Ovary (tissue), 9 donors: Measurements from ENCODE around the gene CYP19A1. TPM values are rescaled to one million over a fixed set of nuclear protein-coding genes. Genes with fewer than 3 reads are reported as not detected.

Experiments
- DNase-seq, 5 donors: peaks; one replicate each; pipeline ENCODE4 v3.0.0-alpha.2; 2019 to 2020
- H3K27ac ChIP-seq, 2 donors: fragments of 200-600 bp; one replicate each; pipeline versions ENCODE4 v1.5.1 to v1.8.0; 2019 to 2022
- H3K27me3 ChIP-seq: fragments of 200-600 bp; one replicate; pipeline ENCODE4 v1.8.0; 2022
- H3K36me3 ChIP-seq: fragments of 200-600 bp; sonication (generic); one replicate; pipeline ENCODE4 v1.5.1; 2019
- H3K4me1 ChIP-seq: one replicate; pipeline ENCODE4 v1.8.1; 2013; ENCODE audit warnings: mild to moderate bottlenecking, moderate library complexity; ENCODE audit not compliant: insufficient read depth
- H3K4me3 ChIP-seq: fragments of 200-600 bp; sonication (generic); one replicate; pipeline ENCODE4 v1.5.1; 2017
- H3K9me3 ChIP-seq, 2 donors: fragments of 200-600 bp in 1 of 2; sonication (generic) in 1 of 2; one replicate each; pipeline versions ENCODE4 v1.5.1 to v1.8.1; 2013 to 2019; ENCODE audit warnings: mild to moderate bottlenecking in 1 of 2, moderate library complexity in 1 of 2
- CTCF ChIP-seq, 3 donors: fragments of 450-650 bp in 2 of 3; fragments of 200-600 bp in 1 of 3; IDR thresholded peaks; one replicate each; pipeline versions ENCODE4 v1.5.1 to v1.8.0; 2016 to 2022; ENCODE audit warnings: antibody characterized with exemption in 3 of 3, mild to moderate bottlenecking in 1 of 3
- EP300 ChIP-seq: sonication (generic); formaldehyde crosslinking; IDR thresholded peaks from one replicate; pipeline ENCODE4 v1.6.1; 2017; ENCODE audit warnings: antibody characterized with exemption
- POLR2A ChIP-seq: fragments of 450-650 bp; IDR thresholded peaks from one replicate; pipeline ENCODE4 v1.6.1; 2017; ENCODE audit warnings: antibody characterized with exemption, mild to moderate bottlenecking, moderate library complexity
- WGBS, 3 donors: extraction: QIAGEN DNeasy Blood & Tissue Kit in 1 of 3; methylation state at CpG; one replicate each; pipeline versions ENCODE4 v1.1.5 to v1.1.7; 2013 to 2017; 5-methylcytosine and 5-hydroxymethylcytosine counted together
- intact Hi-C, 4 donors: fragments of 100-400 bp; cut with DNase I; formaldehyde crosslinking; loops; one replicate each; pipeline versions ENCODE4 v1.11.0 to v1.15.1; 2022 to 2023
- polyA plus RNA-seq, 2 donors: library from polyadenylated mRNA; stranded (reverse); fragments of 200-250 nt in 1 of 2; fragments of 350-450 nt in 1 of 2; fragmentation: Illumina TruSeq in 1 of 2; extraction: RNeasy Lipid Tissue Mini Kit (QIAGEN cat#74804) in 1 of 2; gene quantifications; one replicate each; pipeline ENCODE4 v1.2.3, GENCODE V29; 2013 to 2014
- total RNA-seq, 7 donors: library from RNA; depleted of rRNA in 2 of 7; stranded (reverse); fragments of >200 nt in 2 of 7; fragmentation: NEBNext Ultra II Directional in 3 of 7; extraction: Animal tissue kit (Norgen Biotek cat#: 25700) in 3 of 7; gene quantifications; one replicate each; pipeline versions ENCODE4 v1.1.0 to v1.2.4, GENCODE V29; 2016 to 2023
- donor health status: DM: no; HTN: no; CAD: no; lungs with moderate emphysema.
- donor health status: DM: no; HTN: no; CAD: no.
- donor health status: Bipolar disorder and iron deficiency.
- donor health status: DM: yes; HTN: yes; CAD: no.
- donor health status: DM: no; HTN: no; CAD: no.
- donor health status: DM: yes; HTN: yes; CAD: no.

The CYP19A1 gene
- total and polyA plus RNA-seq, 9 donors = 0.81 to 1,570 (median 1.4) TPM

- no peaks in the 10 kb centered on the region for H3K4me1 ChIP-seq
- no peak overlapping the region for H3K4me3 ChIP-seq
- H3K27me3 ChIP-seq = no peaks in the 10 kb centered on the region
- DNase-seq = no peak
- intact Hi-C loops = no loop called here
- no peak overlapping the region for H3K27ac ChIP-seq
- no peaks in the 10 kb centered on the region for H3K36me3 ChIP-seq
- no peaks in the 10 kb centered on the region for H3K9me3 ChIP-seq
- TF ChIP-seq CTCF (IDR thresholded peaks at IDR 0.05) (no peak), POLR2A (no peak), EP300 (no peak)
These were observed 114.0 kb downstream of the CYP19A1 start for GRCh38 chr15:51224428-51224827.

GRCh38 chr15:51223771-51224229, 114.6 kb downstream of the CYP19A1 start:
- Histone ChIP-seq H3K27ac (no peak overlapping the region), H3K4me1 (no peaks in the 10 kb centered on the region), H3K36me3 (no peaks in the 10 kb centered on the region), H3K27me3 (no peaks in the 10 kb centered on the region), H3K9me3 (no peaks in the 10 kb centered on the region), H3K4me3 (no peak overlapping the region)
- no peak for DNase-seq
- intact Hi-C loops = no loop called here
- WGBS, 3 donors = 82 to 84% (median 82%) methylated on average over 3 of the region's 3 CpGs
- TF ChIP-seq POLR2A = no peak

- TF ChIP-seq POLR2A (no peak), CTCF (IDR thresholded peaks at IDR 0.05) (no peak), EP300 (no peak)
These were observed 120.0 kb downstream of the CYP19A1 start for GRCh38 chr15:51218299-51218938.

GRCh38 chr15:51212909-51213308, 125.5 kb downstream of the CYP19A1 start:
- Histone ChIP-seq H3K36me3 (no peaks in the 10 kb centered on the region), H3K9me3 (no peaks in the 10 kb centered on the region), H3K4me1 (no peaks in the 10 kb centered on the region), H3K27me3 (no peaks in the 10 kb centered on the region), H3K4me3 (no peak overlapping the region), H3K27ac (no peak overlapping the region)
- intact Hi-C loops = no loop called here
- no peak for DNase-seq
- WGBS, 3 donors = 82 to 85% (median 85%) methylated on average over 2 of the region's 2 CpGs
- TF ChIP-seq EP300 (no peak), CTCF (IDR thresholded peaks at IDR 0.05) (no peak), POLR2A (no peak)

More at GRCh38 chr15:51218299-51218938, 120.0 kb downstream of the CYP19A1 start:
- Histone ChIP-seq H3K36me3 (no peaks in the 10 kb centered on the region), H3K27ac (no peak overlapping the region), H3K4me3 (no peak overlapping the region), H3K9me3 (no peaks in the 10 kb centered on the region), H3K27me3 (no peaks in the 10 kb centered on the region), H3K4me1 (no peaks in the 10 kb centered on the region)
- DNase-seq = no peak
- intact Hi-C loops = no loop called here
- WGBS, 3 donors = 26 to 32% (median 32%) methylated on average over 3 of the region's 3 CpGs

- H3K9me3 ChIP-seq = no peaks in the 10 kb centered on the region
- 83 to 90% (median 85%) methylated on average over 5 of the region's 5 CpGs for WGBS, 3 donors
- no peak overlapping the region for H3K4me3 ChIP-seq
- no peaks in the 10 kb centered on the region for H3K36me3 ChIP-seq
- no peaks in the 10 kb centered on the region for H3K27me3 ChIP-seq
- intact Hi-C loops = no loop called here
- TF ChIP-seq POLR2A = no peak
- no peak for TF ChIP-seq CTCF (IDR thresholded peaks at IDR 0.05)
- no peak for TF ChIP-seq EP300
- no peak for DNase-seq
- H3K4me1 ChIP-seq = no peaks in the 10 kb centered on the region
- H3K27ac ChIP-seq = no peak overlapping the region
These were observed 126.2 kb downstream of the CYP19A1 start for GRCh38 chr15:51212239-51212638.
